NK-92 (cell line): ENCODE measurements around the gene REV3L.
"Not testable (repeated sequence)": the region's sequence is repeated elsewhere in the genome, so short reads cannot be mapped to it uniquely, and the experiment has no call there.

ENCODE experiments used
- DNase-seq: peaks from one replicate; lab custom pipeline; 2025; ENCODE audit not compliant: unreplicated experiment; lab: John Stamatoyannopoulos, UW

The REV3L gene

GRCh38 chr6:111499269-111499793 lies 16.3 kb upstream of the REV3L start:
- DNase-seq: no peak

- DNase-seq: no peak
These were observed 12.1 kb upstream of the REV3L start for GRCh38 chr6:111494951-111495635.

GRCh38 chr6:111492499-111492898 lies 9.5 kb upstream of the REV3L start:
- no peak for DNase-seq

GRCh38 chr6:111490067-111490466 lies 7.0 kb upstream of the REV3L start:
- DNase-seq: no peak

- no peak for DNase-seq
These were observed 4.6 kb upstream of the REV3L start for GRCh38 chr6:111487661-111488060.

- DNase-seq: no peak
These were observed 3.9 kb upstream of the REV3L start for GRCh38 chr6:111486921-111487320.

GRCh38 chr6:111486475-111486874 lies 3.5 kb upstream of the REV3L start:
- no peak for DNase-seq

GRCh38 chr6:111485342-111485741 lies 2.3 kb upstream of the REV3L start:
- DNase-seq: no peak

GRCh38 chr6:111484633-111484930 lies 1.6 kb upstream of the REV3L start:
- no peak for DNase-seq

- DNase-seq: no peak
These were observed 966 bp upstream of the REV3L start for GRCh38 chr6:111483736-111484632.

- DNase-seq: no peak
These were observed 645 bp downstream of the REV3L start for GRCh38 chr6:111482188-111482958.

GRCh38 chr6:111481836-111482187 lies 1.2 kb downstream of the REV3L start:
- DNase-seq: no peak

- DNase-seq: no peak
These were observed 1.8 kb downstream of the REV3L start for GRCh38 chr6:111480988-111481822.

GRCh38 chr6:111478749-111479148 lies 4.3 kb downstream of the REV3L start:
- DNase-seq: no peak

GRCh38 chr6:111478064-111478476 lies 4.9 kb downstream of the REV3L start:
- no peak for DNase-seq

GRCh38 chr6:111477481-111477938 lies 5.5 kb downstream of the REV3L start:
- DNase-seq: no peak

GRCh38 chr6:111476061-111476460 lies 7.0 kb downstream of the REV3L start:
- DNase-seq: not testable (repeated sequence)

GRCh38 chr6:111474771-111475170 lies 8.2 kb downstream of the REV3L start:
- no peak for DNase-seq

- no peak for DNase-seq
These were observed 8.9 kb downstream of the REV3L start for GRCh38 chr6:111474106-111474505.

GRCh38 chr6:111472933-111473435 lies 10.0 kb downstream of the REV3L start:
- no peak for DNase-seq
